Fibroblast of mammary gland (primary cell): ENCODE measurements around the gene AUTS2.

Experiments used
- DNase-seq: peaks from one replicate; pipeline ENCODE4 v3.0.0-alpha.2; 2010; ENCODE audit warnings: low read depth
- H3K4me3 ChIP-seq: 2 replicates; pipeline ENCODE4 v1.5.1; 2011; ENCODE audit warnings: low read depth, mild to moderate bottlenecking, low read length, moderate library complexity; ENCODE audit not compliant: control insufficient read depth
- CTCF ChIP-seq: conservative IDR thresholded peaks from 2 replicates; pipeline ENCODE4 v1.5.1; 2011; ENCODE audit warnings: low read depth, low read length, inconsistent platforms; ENCODE audit not compliant: control insufficient read depth, insufficient read depth

The AUTS2 gene

GRCh38 chr7:69862413-69863064, 264.3 kb downstream of the AUTS2 start:
- no peak for DNase-seq
- H3K4me3 ChIP-seq: no peak overlapping the region
- TF ChIP-seq CTCF: no peak

- no peak for TF ChIP-seq CTCF
- DNase-seq: peak; percentile 40
- no peak overlapping the region for H3K4me3 ChIP-seq
Observed at GRCh38 chr7:69864274-69864673, 266.0 kb downstream of the AUTS2 start.

GRCh38 chr7:69864822-69865221, 266.5 kb downstream of the AUTS2 start:
- DNase-seq: no peak
- H3K4me3 ChIP-seq: no peak overlapping the region
- TF ChIP-seq CTCF: no peak

- no peak overlapping the region for H3K4me3 ChIP-seq
- no peak for TF ChIP-seq CTCF
Observed at GRCh38 chr7:69868921-69869320, 270.6 kb downstream of the AUTS2 start.

GRCh38 chr7:69871213-69871885, 273.1 kb downstream of the AUTS2 start:
- H3K4me3 ChIP-seq: no peak overlapping the region
- TF ChIP-seq CTCF: no peak
- DNase-seq: peak; percentile 91

More at GRCh38 chr7:69868921-69869320, 270.6 kb downstream of the AUTS2 start:
- peak; percentile 49 for DNase-seq

- no peak for DNase-seq
- no peak overlapping the region for H3K4me3 ChIP-seq
- no peak for TF ChIP-seq CTCF
Observed at GRCh38 chr7:69871886-69872569, 273.8 kb downstream of the AUTS2 start.
